NCI-H524 treated with DMSO at 0.1 percent for 48 hours (cell line): ENCODE measurements around the gene RAVER1.
"Not testable (repeated sequence)": the region's sequence is repeated elsewhere in the genome, so short reads cannot be mapped to it uniquely, and the experiment has no call there.

Experiments used
- DNase-seq: peaks from one replicate; lab custom pipeline; 2025; lab: John Stamatoyannopoulos, UW

Gene RAVER1

GRCh38 chr19:10344780-10345179, 11.5 kb upstream of the RAVER1 start:
- no peak for DNase-seq

- no peak for DNase-seq
Observed at GRCh38 chr19:10343495-10343894, 10.2 kb upstream of the RAVER1 start.

- no peak for DNase-seq
Observed at GRCh38 chr19:10339977-10340376, 6.6 kb upstream of the RAVER1 start.

- DNase-seq: no peak
Observed at GRCh38 chr19:10339380-10339960, 6.1 kb upstream of the RAVER1 start, which contains the start of gene ICAM3. Gene ICAM3 (minus strand): TSS chr19:10339624. CDS start chr19:10339614, 10 bp downstream.

GRCh38 chr19:10338940-10339339, 5.6 kb upstream of the RAVER1 start:
- no peak for DNase-seq

GRCh38 chr19:10336725-10337124, 3.4 kb upstream of the RAVER1 start:
- not testable (repeated sequence) for DNase-seq

- DNase-seq: no peak
Observed at GRCh38 chr19:10335352-10335985, 2.1 kb upstream of the RAVER1 start.

GRCh38 chr19:10334588-10335351, 1.4 kb upstream of the RAVER1 start:
- no peak for DNase-seq

GRCh38 chr19:10333758-10334587, 644 bp upstream of the RAVER1 start:
- DNase-seq: no peak

- DNase-seq: no peak
Observed at GRCh38 chr19:10332158-10332964, 968 bp downstream of the RAVER1 start.

- no peak for DNase-seq
Observed at GRCh38 chr19:10329555-10329954, 3.8 kb downstream of the RAVER1 start.

GRCh38 chr19:10328558-10329429, 4.5 kb downstream of the RAVER1 start:
- no peak for DNase-seq

- no peak for DNase-seq
Observed at GRCh38 chr19:10327793-10328192, 5.5 kb downstream of the RAVER1 start.

- no peak for DNase-seq
Observed at GRCh38 chr19:10325732-10326131, 7.6 kb downstream of the RAVER1 start.

GRCh38 chr19:10321874-10322835, 11.2 kb downstream of the RAVER1 start:
- DNase-seq: no peak

GRCh38 chr19:10321417-10321797, 11.9 kb downstream of the RAVER1 start:
- no peak for DNase-seq

GRCh38 chr19:10320602-10321416, 12.5 kb downstream of the RAVER1 start:
- DNase-seq: no peak
